PC-9 (cell line): Measurements from ENCODE around the gene MAP4. TPM values are rescaled to one million over a fixed set of nuclear protein-coding genes. Genes with fewer than 3 reads are reported as not detected.

Experiments used
- BruUV-seq: library from RNA; stranded (reverse); fragments of 400-500 nt; replicated peaks from 2 replicates; lab custom pipeline; 2021; lab: Mats Ljungman, UMichigan
- CTCF ChIA-PET: fragments of 300-600 bp; sonication (Branson Sonifier 250); formaldehyde crosslinking; loops from one replicate; lab custom pipeline; 2022; ENCODE audit warnings: antibody characterized with exemption; lab: Charles Lee
- POLR2A ChIA-PET: fragments of 300-600 bp; sonication (Branson Sonifier 250); formaldehyde crosslinking; loops from one replicate; lab custom pipeline; 2022; ENCODE audit warnings: antibody characterized with exemption; ENCODE audit not compliant: unreplicated experiment; lab: Charles Lee
- DNase-seq, 2 experiments: peaks; one replicate each; pipeline versions ENCODE4 v3.0.0 to v3.0.0-alpha.2; 2015 to 2022; ENCODE audit warnings: mixed read lengths in 1 of 2
- H2AFZ ChIP-seq: fragments of 200-600 bp; sonication (generic); 2 replicates; pipeline ENCODE4 v1.8.1; 2017; ENCODE audit warnings: antibody characterized with exemption
- H3F3A ChIP-seq: fragments of 200-600 bp; sonication (generic); 2 replicates; pipeline ENCODE4 v1.8.1; 2017; ENCODE audit warnings: antibody characterized with exemption, mild to moderate bottlenecking, low read depth; ENCODE audit not compliant: insufficient read depth
- H3K27ac ChIP-seq: fragments of 200-600 bp; sonication (generic); 2 replicates; pipeline ENCODE4 v1.6.1; 2016; ENCODE audit warnings: mixed run types
- H3K27me3 ChIP-seq: fragments of 200-600 bp; sonication (generic); 2 replicates; pipeline ENCODE4 v1.6.1; 2016; ENCODE audit warnings: low read depth, mixed run types; ENCODE audit not compliant: insufficient read depth
- H3K36me3 ChIP-seq: fragments of 200-600 bp; sonication (generic); 2 replicates; pipeline ENCODE4 v1.6.1; 2016; ENCODE audit warnings: low read depth, mixed run types
- H3K4me1 ChIP-seq: fragments of 200-600 bp; sonication (generic); replicated peaks from 2 replicates; pipeline ENCODE4 v1.6.1; 2016; ENCODE audit warnings: mixed run types; ENCODE audit not compliant: insufficient read depth
- H3K4me2 ChIP-seq: fragments of 200-600 bp; sonication (generic); 2 replicates; pipeline ENCODE4 v1.6.1; 2017; ENCODE audit warnings: mixed run types
- H3K4me3 ChIP-seq: fragments of 200-600 bp; sonication (generic); 2 replicates; pipeline ENCODE4 v1.6.1; 2016; ENCODE audit warnings: mixed run types
- H3K79me2 ChIP-seq: fragments of 200-600 bp; sonication (generic); 2 replicates; pipeline ENCODE4 v1.6.1; 2017; ENCODE audit warnings: low read depth, mixed run types
- H3K9me2 ChIP-seq: fragments of 200-600 bp; sonication (generic); 2 replicates; pipeline ENCODE4 v1.8.1; 2017; ENCODE audit warnings: mild to moderate bottlenecking; ENCODE audit not compliant: insufficient read depth
- H3K9me3 ChIP-seq: fragments of 200-600 bp; sonication (generic); 2 replicates; pipeline ENCODE4 v1.8.1; 2016; ENCODE audit warnings: low read depth; ENCODE audit not compliant: insufficient read depth
- H4K20me1 ChIP-seq: fragments of 200-600 bp; sonication (generic); 2 replicates; pipeline ENCODE4 v1.8.1; 2017; ENCODE audit not compliant: insufficient read depth
- CTCF ChIP-seq: fragments of 200-600 bp; sonication (generic); conservative IDR thresholded peaks from 2 replicates; pipeline ENCODE4 v1.6.1; 2017; ENCODE audit warnings: mixed run types, antibody characterized with exemption, mild to moderate bottlenecking, moderate library complexity
- EZH2 ChIP-seq: fragments of 200-600 bp; sonication (generic); IDR thresholded peaks from 2 replicates; pipeline ENCODE4 v1.8.0; 2017; ENCODE audit warnings: antibody characterized with exemption, low read depth
- intact Hi-C: fragments of 100-400 bp; cut with micrococcal nuclease; formaldehyde crosslinking; loops from one replicate; pipeline ENCODE4 v1.10.0; 2022; ENCODE audit not compliant: unreplicated experiment
- total RNA-seq: library from RNA; stranded (reverse); gene quantifications from 2 replicates; pipeline ENCODE4 v1.2.3, GENCODE V29; 2021

MAP4 gene
- total RNA-seq, 1 experiment from 2014 or later = 187 TPM

GRCh38 chr3:48047841-48048464 lies 31.7 kb upstream of the MAP4 start:
- CTCF ChIA-PET = interaction anchor here (0.7 kb wide), 1 partner anchor 77 kb away, joined by 7 read pairs; no protein-coding TSS in a partner anchor
- Histone ChIP-seq H3K4me1 (no peaks in the 10 kb centered on the region), H3K27me3 (no peaks in the 10 kb centered on the region), H3K36me3 (no peaks in the 10 kb centered on the region), H4K20me1 (peaks cover 25% of the 10 kb centered on the region), H3K79me2 (peaks cover 29% of the 10 kb centered on the region), H3K4me3 (no peak overlapping the region), H3F3A (no peaks in the 10 kb centered on the region), H2AFZ (no peak overlapping the region), H3K9me2 (no peaks in the 10 kb centered on the region), H3K4me2 (no peak overlapping the region), H3K27ac (no peak overlapping the region), H3K9me3 (no peaks in the 10 kb centered on the region)
- POLR2A ChIA-PET = interaction anchor here (0.5 kb wide), 1 partner anchor 41 kb away, joined by 3 read pairs; no protein-coding TSS in a partner anchor
- no peak for TF ChIP-seq EZH2
- TF ChIP-seq CTCF = no peak
- intact Hi-C loops = no loop called here
- DNase-seq = peak; percentile 6 to 41
- no TSS peak for BruUV-seq

GRCh38 chr3:48042071-48042760 lies 26.0 kb upstream of the MAP4 start:
- TF ChIP-seq EZH2 (no peak), CTCF (no peak)
- H3K9me2 ChIP-seq = no peaks in the 10 kb centered on the region
- intact Hi-C loops = no loop called here
- no TSS peak for BruUV-seq
- peaks cover 26% of the 10 kb centered on the region for H3K79me2 ChIP-seq
- H3K9me3 ChIP-seq = no peaks in the 10 kb centered on the region
- H3K27ac ChIP-seq = no peak overlapping the region
- peaks cover 17% of the 10 kb centered on the region for H3K4me1 ChIP-seq
- POLR2A ChIA-PET = no interaction called here
- no peak overlapping the region for H3K4me3 ChIP-seq
- CTCF ChIA-PET = interaction anchor here (0.6 kb wide), 1 partner anchor 240 kb away, joined by 7 read pairs; no protein-coding TSS in a partner anchor
- H3K27me3 ChIP-seq = no peaks in the 10 kb centered on the region
- H4K20me1 ChIP-seq = peaks cover 15% of the 10 kb centered on the region
- H3F3A ChIP-seq = peaks cover 17% of the 10 kb centered on the region; the same call in 1 of the 2 replicates
- peak in 1 of 2 experiments; percentile 8 for DNase-seq
- H3K4me2 ChIP-seq = no peak overlapping the region
- H2AFZ ChIP-seq = no peak overlapping the region
- H3K36me3 ChIP-seq = no peaks in the 10 kb centered on the region

GRCh38 chr3:48039487-48040190 lies 23.4 kb upstream of the MAP4 start:
- peaks cover 43% of the 10 kb centered on the region for H3K79me2 ChIP-seq
- peaks cover 23% of the 10 kb centered on the region; the same call in 1 of the 2 replicates for H4K20me1 ChIP-seq
- intact Hi-C loops = no loop called here
- CTCF ChIA-PET = no interaction called here
- H3K27ac ChIP-seq = peak overlapping the region; percentile 36; the same call in 1 of the 2 replicates
- no peaks in the 10 kb centered on the region for H3K27me3 ChIP-seq
- DNase-seq = peak in 1 of 2 experiments; percentile 84
- POLR2A ChIA-PET = interaction anchor here (0.6 kb wide), 1 partner anchor 21 kb away, joined by 3 read pairs; no protein-coding TSS in a partner anchor
- TF ChIP-seq EZH2 (no peak), CTCF (no peak)
- H3K4me3 ChIP-seq = no peak overlapping the region
- no peaks in the 10 kb centered on the region for H3K36me3 ChIP-seq
- no peaks in the 10 kb centered on the region for H3K9me3 ChIP-seq
- H3K4me1 ChIP-seq = peaks cover 20% of the 10 kb centered on the region
- H3K9me2 ChIP-seq = no peaks in the 10 kb centered on the region
- H2AFZ ChIP-seq = no peak overlapping the region
- BruUV-seq = no TSS peak
- peaks cover 27% of the 10 kb centered on the region for H3F3A ChIP-seq
- H3K4me2 ChIP-seq = peak overlapping the region; percentile 23; the same call in 1 of the 2 replicates
